ENCODE data around the gene DRAM2.

- TF ChIP-seq EZH2 (IDR thresholded peaks at IDR 0.05; ENCODE audit: insufficient read depth, poor library complexity, severe bottlenecking) (no peak), EZH2phosphoT487 (IDR thresholded peaks at IDR 0.05; ENCODE audit: insufficient read depth, low read depth) (no peak)
Observed at GRCh38 chr1:111179968-111180533, 40.2 kb upstream of the DRAM2 start.
